HG03520 (cell line): ENCODE measurements around the gene HDAC4.
A peak's percentile ranks its signal among the peaks of the same experiment; 100 is the strongest.

Experiments used
- ATAC-seq: cut with Tn5 transposase; IDR thresholded peaks from one replicate; pipeline ENCODE4 v1.9.1; 2021; ENCODE audit warnings: mild to moderate bottlenecking, moderate library complexity; ENCODE audit not compliant: unreplicated experiment

The HDAC4 gene

GRCh38 chr2:239429473-239430350 lies 28.9 kb upstream of the HDAC4 start:
- no peak for ATAC-seq

- ATAC-seq: no peak
These were observed 24.8 kb upstream of the HDAC4 start for GRCh38 chr2:239425631-239426030.

- no peak for ATAC-seq
These were observed 23.7 kb upstream of the HDAC4 start for GRCh38 chr2:239424337-239425045.

GRCh38 chr2:239423551-239423950 lies 22.7 kb upstream of the HDAC4 start:
- ATAC-seq: no peak

- ATAC-seq: no peak
These were observed 21.0 kb upstream of the HDAC4 start for GRCh38 chr2:239421851-239422250.

- ATAC-seq: no peak
These were observed 19.3 kb upstream of the HDAC4 start for GRCh38 chr2:239420082-239420481.

- ATAC-seq: no peak
These were observed 18.1 kb upstream of the HDAC4 start for GRCh38 chr2:239418918-239419317.

GRCh38 chr2:239412905-239413603 lies 12.2 kb upstream of the HDAC4 start:
- ATAC-seq: no peak

GRCh38 chr2:239411549-239412319 lies 10.9 kb upstream of the HDAC4 start:
- ATAC-seq: no peak

- ATAC-seq: no peak
These were observed 10.3 kb upstream of the HDAC4 start for GRCh38 chr2:239411117-239411516.

- ATAC-seq: no peak
These were observed 9.2 kb upstream of the HDAC4 start for GRCh38 chr2:239409976-239410375.

GRCh38 chr2:239407112-239407511 lies 6.3 kb upstream of the HDAC4 start:
- no peak for ATAC-seq

- no peak for ATAC-seq
These were observed 5.6 kb upstream of the HDAC4 start for GRCh38 chr2:239406316-239406995.

- no peak for ATAC-seq
These were observed 4.3 kb upstream of the HDAC4 start for GRCh38 chr2:239405071-239405470.

- no peak for ATAC-seq
These were observed 1.8 kb upstream of the HDAC4 start for GRCh38 chr2:239402666-239403065.

GRCh38 chr2:239401881-239402233 lies 1.0 kb upstream of the HDAC4 start:
- ATAC-seq: peak; percentile 4

- ATAC-seq: peak; percentile 85
These were observed 454 bp upstream of the HDAC4 start for GRCh38 chr2:239401067-239401880.

GRCh38 chr2:239399921-239400595 lies 762 bp downstream of the HDAC4 start:
- no peak for ATAC-seq

GRCh38 chr2:239399433-239399920 lies 1.3 kb downstream of the HDAC4 start:
- ATAC-seq: no peak
